AG04450 (cell line): Measurements from ENCODE around the gene LYRM2. TPM values are rescaled to one million over a fixed set of nuclear protein-coding genes. Genes with fewer than 3 reads are reported as not detected.

Experiments used
- CTCF ChIA-PET: fragments of 300-600, 350-600 bp; formaldehyde crosslinking; extraction: SDS; loops from one replicate; lab custom pipeline; 2022; ENCODE audit warnings: antibody characterized with exemption, inconsistent platforms; lab: Charles Lee
- POLR2A ChIA-PET: fragments of 350-600 bp; formaldehyde crosslinking; extraction: SDS; loops from one replicate; lab custom pipeline; 2021; ENCODE audit warnings: antibody characterized with exemption, inconsistent platforms; lab: Yijun Ruan, JAX
- DNase-seq: peaks from one replicate; pipeline ENCODE4 v3.0.0-alpha.2; 2011; ENCODE audit warnings: low read depth, low spot score
- H3K27ac ChIP-seq: one replicate; pipeline ENCODE4 v1.5.1; 2012; ENCODE audit warnings: low read depth, low read length, control low read depth
- H3K27me3 ChIP-seq: one replicate; pipeline ENCODE4 v1.6.0; 2012; ENCODE audit warnings: low read length; ENCODE audit not compliant: control insufficient read depth, insufficient read depth
- H3K4me3 ChIP-seq: 2 replicates; pipeline ENCODE4 v1.5.1; 2011; ENCODE audit warnings: mild to moderate bottlenecking, low read depth, low read length, control low read depth
- H3K9me3 ChIP-seq: 2 replicates; pipeline ENCODE4 v1.5.1; 2012; ENCODE audit warnings: low read length; ENCODE audit not compliant: control insufficient read depth, insufficient read depth
- CTCF ChIP-seq: IDR thresholded peaks from 2 replicates; pipeline ENCODE4 v1.5.1; 2011; ENCODE audit warnings: low read depth, low read length, control low read depth, inconsistent platforms
- polyA plus RNA-seq: library from polyadenylated mRNA; depleted of rRNA; stranded (reverse); fragments of >200 nt; gene quantifications from 2 replicates; pipeline ENCODE4 v1.2.3, GENCODE V29; 2011

Gene LYRM2
- polyA plus RNA-seq, 1 experiment: 58.5 TPM

GRCh38 chr6:89574910-89575561 lies 63.5 kb downstream of the LYRM2 start:
- ChIA-PET CTCF (no interaction called here), POLR2A (no interaction called here)
- no peak for TF ChIP-seq CTCF
- no peaks in the 10 kb centered on the region for H3K9me3 ChIP-seq
- DNase-seq: no peak
- no peak overlapping the region for H3K27ac ChIP-seq
- H3K4me3 ChIP-seq: no peak overlapping the region
- H3K27me3 ChIP-seq: no peaks in the 10 kb centered on the region

GRCh38 chr6:89567630-89568390 lies 70.7 kb downstream of the LYRM2 start:
- no peak overlapping the region for H3K27ac ChIP-seq
- no peak for DNase-seq
- no peak overlapping the region for H3K4me3 ChIP-seq
- no peaks in the 10 kb centered on the region for H3K27me3 ChIP-seq
- CTCF ChIA-PET: no interaction called here
- H3K9me3 ChIP-seq: no peaks in the 10 kb centered on the region
- POLR2A ChIA-PET: no interaction called here
- no peak for TF ChIP-seq CTCF

- TF ChIP-seq CTCF: no peak
- ChIA-PET CTCF (no interaction called here), POLR2A (no interaction called here)
- Histone ChIP-seq H3K9me3 (no peaks in the 10 kb centered on the region), H3K27me3 (no peaks in the 10 kb centered on the region), H3K4me3 (no peak overlapping the region), H3K27ac (no peak overlapping the region)
- no peak for DNase-seq
Observed at GRCh38 chr6:89566930-89567629, 71.5 kb downstream of the LYRM2 start.

- Histone ChIP-seq H3K27me3 (no peaks in the 10 kb centered on the region), H3K27ac (no peak overlapping the region), H3K4me3 (no peak overlapping the region), H3K9me3 (no peaks in the 10 kb centered on the region)
- no peak for DNase-seq
- TF ChIP-seq CTCF: no peak
- CTCF ChIA-PET: no interaction called here
- POLR2A ChIA-PET: no interaction called here
Observed at GRCh38 chr6:89566008-89566800, 72.3 kb downstream of the LYRM2 start.
